ENCODE data around the gene LRRC18. TPM values are rescaled to one million over a fixed set of nuclear protein-coding genes. Genes with fewer than 3 reads are reported as not detected.

The LRRC18 gene
- total and polyA plus RNA-seq, 2 donors from 2014 or later: not detected

- H3K9me3 ChIP-seq (ENCODE audit: control insufficient read depth in 2 of 3, insufficient read depth in 1 of 3, low read length in 3 of 3): no peaks in the 10 kb centered on the region
- TF ChIP-seq, protein P1, sequence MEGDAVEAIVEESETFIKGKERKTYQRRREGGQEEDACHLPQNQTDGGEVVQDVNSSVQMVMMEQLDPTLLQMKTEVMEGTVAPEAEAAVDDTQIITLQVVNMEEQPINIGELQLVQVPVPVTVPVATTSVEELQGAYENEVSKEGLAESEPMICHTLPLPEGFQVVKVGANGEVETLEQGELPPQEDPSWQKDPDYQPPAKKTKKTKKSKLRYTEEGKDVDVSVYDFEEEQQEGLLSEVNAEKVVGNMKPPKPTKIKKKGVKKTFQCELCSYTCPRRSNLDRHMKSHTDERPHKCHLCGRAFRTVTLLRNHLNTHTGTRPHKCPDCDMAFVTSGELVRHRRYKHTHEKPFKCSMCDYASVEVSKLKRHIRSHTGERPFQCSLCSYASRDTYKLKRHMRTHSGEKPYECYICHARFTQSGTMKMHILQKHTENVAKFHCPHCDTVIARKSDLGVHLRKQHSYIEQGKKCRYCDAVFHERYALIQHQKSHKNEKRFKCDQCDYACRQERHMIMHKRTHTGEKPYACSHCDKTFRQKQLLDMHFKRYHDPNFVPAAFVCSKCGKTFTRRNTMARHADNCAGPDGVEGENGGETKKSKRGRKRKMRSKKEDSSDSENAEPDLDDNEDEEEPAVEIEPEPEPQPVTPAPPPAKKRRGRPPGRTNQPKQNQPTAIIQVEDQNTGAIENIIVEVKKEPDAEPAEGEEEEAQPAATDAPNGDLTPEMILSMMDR (IDR thresholded peaks at IDR 0.05; ENCODE audit: borderline replicate concordance, extremely low read depth, insufficient read depth): no peak
- H3K27ac ChIP-seq (ENCODE audit: low read depth in 2 of 2, low read length in 2 of 2): no peak overlapping the region
- DNase-seq (no peak), FAIRE-seq (no peak)
- no peaks in the 10 kb centered on the region for H3K27me3 ChIP-seq (ENCODE audit: control insufficient read depth, insufficient read depth, low read length)
- H3K4me1 ChIP-seq (ENCODE audit: control insufficient read depth in 2 of 3, insufficient read depth in 2 of 3, low read depth in 1 of 3, low read length in 3 of 3): peaks cover 0 to 5% (median 4%) of the 10 kb centered on the region in 3 donors
- no peak overlapping the region for H3K4me3 ChIP-seq (ENCODE audit: low read length in 3 of 3)
- no peak overlapping the region for H3K9ac ChIP-seq (ENCODE audit: low read length in 3 of 3)
- intact Hi-C loops (cut with DNase I): no loop called here
- no peaks in the 10 kb centered on the region for H3K36me3 ChIP-seq (ENCODE audit: control insufficient read depth in 2 of 3, insufficient read depth in 3 of 3, low read length in 3 of 3)
Measured at GRCh38 chr10:48898426-48898825, 41.2 kb downstream of the LRRC18 start.

DNA sequence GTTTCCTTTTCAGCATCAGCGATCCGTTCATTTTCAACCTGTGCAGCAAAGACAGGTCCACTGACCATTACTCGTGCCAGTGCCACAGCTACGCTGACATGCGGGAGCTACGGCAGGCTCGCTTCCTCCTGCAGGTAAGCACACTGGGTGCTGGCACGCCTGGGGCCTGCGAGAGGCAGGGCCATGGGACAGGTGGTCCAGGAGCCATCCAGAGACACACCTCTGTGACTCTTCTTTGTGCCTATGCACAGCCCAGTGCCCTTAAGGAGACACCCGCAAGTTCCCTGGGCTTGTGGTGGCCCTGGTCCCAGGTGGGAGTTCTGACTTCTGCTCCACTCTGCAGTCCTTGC lies 42.2 kb downstream of the LRRC18 start:
- DNase-seq (no peak), FAIRE-seq (no peak)
- Histone ChIP-seq H3K9ac (ENCODE audit: low read length in 3 of 3) (no peak overlapping the region), H3K9me3 (ENCODE audit: control insufficient read depth in 2 of 3, insufficient read depth in 1 of 3, low read length in 3 of 3) (no peaks in the 10 kb centered on the region), H3K27ac (ENCODE audit: low read depth in 2 of 2, low read length in 2 of 2) (no peak overlapping the region), H3K36me3 (ENCODE audit: control insufficient read depth in 2 of 3, insufficient read depth in 3 of 3, low read length in 3 of 3) (no peaks in the 10 kb centered on the region), H3K4me1 (ENCODE audit: control insufficient read depth in 2 of 3, insufficient read depth in 2 of 3, low read depth in 1 of 3, low read length in 3 of 3) (peaks cover 0 to 5% (median 4%) of the 10 kb centered on the region in 3 donors), H3K27me3 (ENCODE audit: control insufficient read depth, insufficient read depth, low read length) (no peaks in the 10 kb centered on the region), H3K4me3 (ENCODE audit: low read length in 3 of 3) (no peak overlapping the region)
- intact Hi-C loops (cut with DNase I): no loop called here
- TF ChIP-seq, protein P1 (IDR thresholded peaks at IDR 0.05; ENCODE audit: borderline replicate concordance, extremely low read depth, insufficient read depth): no peak

DNA sequence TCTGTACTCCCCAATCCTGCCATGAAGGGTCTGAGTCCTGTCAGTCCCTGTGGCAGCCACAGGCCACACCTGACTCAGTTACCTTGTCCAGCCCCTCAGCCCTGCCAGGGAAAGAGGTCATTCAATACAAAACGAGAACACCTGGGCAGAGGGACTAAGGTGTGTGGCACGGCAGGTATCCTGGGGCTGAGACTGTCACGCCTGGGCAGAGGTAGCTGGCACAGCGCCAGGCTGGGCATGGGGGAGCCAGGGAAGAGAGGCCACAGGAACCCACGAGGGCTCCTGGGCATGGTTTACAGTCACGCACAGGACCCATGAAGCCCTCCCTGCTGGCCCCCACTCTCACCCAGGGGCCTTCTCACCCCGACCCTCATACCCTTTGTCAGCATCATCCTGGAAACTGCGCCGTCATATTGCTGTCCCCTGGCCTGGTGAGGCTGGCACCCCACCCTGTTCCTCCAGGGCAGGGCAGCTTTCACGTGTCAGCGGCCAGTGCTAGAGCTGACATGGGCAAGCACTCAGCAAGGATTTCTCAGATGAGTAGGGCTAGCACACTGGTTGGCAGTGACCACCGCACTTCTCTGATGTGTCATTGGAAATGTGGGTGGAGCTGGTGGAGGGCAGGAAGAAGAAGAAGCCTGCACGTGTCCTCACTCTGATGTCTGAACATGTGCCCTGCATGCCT lies 42.7 kb downstream of the LRRC18 start:
- no peaks in the 10 kb centered on the region for H3K27me3 ChIP-seq (ENCODE audit: control insufficient read depth, insufficient read depth, low read length)
- FAIRE-seq (no peak), DNase-seq (peak in 1 of 5 donors; percentile 81)
- H3K9ac ChIP-seq (ENCODE audit: low read length in 3 of 3): no peak overlapping the region
- H3K36me3 ChIP-seq (ENCODE audit: control insufficient read depth in 2 of 3, insufficient read depth in 3 of 3, low read length in 3 of 3): no peaks in the 10 kb centered on the region
- H3K4me3 ChIP-seq (ENCODE audit: low read length in 3 of 3): no peak overlapping the region
- TF ChIP-seq, protein P1 (IDR thresholded peaks at IDR 0.05; ENCODE audit: borderline replicate concordance, extremely low read depth, insufficient read depth): no peak
- H3K9me3 ChIP-seq (ENCODE audit: control insufficient read depth in 2 of 3, insufficient read depth in 1 of 3, low read length in 3 of 3): no peaks in the 10 kb centered on the region
- H3K4me1 ChIP-seq (ENCODE audit: control insufficient read depth in 2 of 3, insufficient read depth in 2 of 3, low read depth in 1 of 3, low read length in 3 of 3): peaks cover 0 to 5% (median 4%) of the 10 kb centered on the region in 3 donors
- H3K27ac ChIP-seq (ENCODE audit: low read depth in 2 of 2, low read length in 2 of 2): no peak overlapping the region
- intact Hi-C loops (cut with DNase I): no loop called here

GRCh38 chr10:48895803-48896195 lies 43.8 kb downstream of the LRRC18 start:
- intact Hi-C loops (cut with DNase I): no loop called here

More at GRCh38 chr10:48895803-48896195, 43.8 kb downstream of the LRRC18 start:
- DNase-seq (no peak), FAIRE-seq (no peak)
- H3K27ac ChIP-seq (ENCODE audit: low read depth in 2 of 2, low read length in 2 of 2): no peak overlapping the region
- no peak overlapping the region for H3K4me3 ChIP-seq (ENCODE audit: low read length in 3 of 3)
- no peaks in the 10 kb centered on the region for H3K27me3 ChIP-seq (ENCODE audit: control insufficient read depth, insufficient read depth, low read length)
- no peak overlapping the region for H3K9ac ChIP-seq (ENCODE audit: low read length in 3 of 3)
- TF ChIP-seq, protein P1 (IDR thresholded peaks at IDR 0.05; ENCODE audit: borderline replicate concordance, extremely low read depth, insufficient read depth): no peak
- H3K9me3 ChIP-seq (ENCODE audit: control insufficient read depth in 2 of 3, insufficient read depth in 1 of 3, low read length in 3 of 3): no peaks in the 10 kb centered on the region
- H3K36me3 ChIP-seq (ENCODE audit: control insufficient read depth in 2 of 3, insufficient read depth in 3 of 3, low read length in 3 of 3): no peaks in the 10 kb centered on the region
- peaks cover 0 to 6% (median 5%) of the 10 kb centered on the region in 3 donors for H3K4me1 ChIP-seq (ENCODE audit: control insufficient read depth in 2 of 3, insufficient read depth in 2 of 3, low read depth in 1 of 3, low read length in 3 of 3)
